Neural progenitor cell (in vitro differentiated cells): Measurements from ENCODE around the gene FBXW10B. TPM values are rescaled to one million over a fixed set of nuclear protein-coding genes. Genes with fewer than 3 reads are reported as not detected.
"Not testable (repeated sequence)": the region's sequence is repeated elsewhere in the genome, so short reads cannot be mapped to it uniquely, and the experiment has no call there.

Experiments used
- DNase-seq: peaks from one replicate; pipeline ENCODE4 v3.0.0-alpha.2; 2016; ENCODE audit warnings: low spot score
- H2AFZ ChIP-seq: fragments of 200-600 bp; sonication (generic); replicated peaks from 2 replicates; pipeline ENCODE4 v1.6.1; 2016; ENCODE audit warnings: antibody characterized with exemption
- H3F3A ChIP-seq: fragments of 200-600 bp; sonication (generic); 2 replicates; pipeline ENCODE4 v1.6.1; 2016; ENCODE audit warnings: antibody characterized with exemption, low read depth
- H3K27ac ChIP-seq: fragments of 200-600 bp; sonication (generic); 2 replicates; pipeline ENCODE4 v1.5.1; 2016; ENCODE audit warnings: mild to moderate bottlenecking
- H3K27me3 ChIP-seq: fragments of 200-600 bp; sonication (generic); 2 replicates; pipeline ENCODE4 v1.6.1; 2016; ENCODE audit warnings: mild to moderate bottlenecking, moderate library complexity
- H3K36me3 ChIP-seq: fragments of 200-600 bp; sonication (generic); 2 replicates; pipeline ENCODE4 v1.5.1; 2016
- H3K4me1 ChIP-seq: fragments of 200-600 bp; sonication (generic); 2 replicates; pipeline ENCODE4 v1.6.1; 2016; ENCODE audit warnings: mixed run types
- H3K4me2 ChIP-seq: fragments of 200-600 bp; sonication (generic); 2 replicates; pipeline ENCODE4 v1.6.1; 2016
- H3K4me3 ChIP-seq: fragments of 200-600 bp; sonication (generic); 2 replicates; pipeline ENCODE4 v1.5.1; 2016
- H3K79me2 ChIP-seq: fragments of 200-600 bp; sonication (generic); 2 replicates; pipeline ENCODE4 v1.6.1; 2016; ENCODE audit warnings: low read depth
- H3K9ac ChIP-seq: fragments of 200-600 bp; sonication (generic); 2 replicates; pipeline ENCODE4 v1.6.1; 2016
- H3K9me3 ChIP-seq: fragments of 200-600 bp; sonication (generic); 2 replicates; pipeline ENCODE4 v1.5.1; 2016; ENCODE audit warnings: low read depth
- H4K20me1 ChIP-seq: fragments of 200-600 bp; sonication (generic); 2 replicates; pipeline ENCODE4 v1.6.1; 2016; ENCODE audit warnings: low read depth
- H3K27ac Mint-ChIP-seq: 3 replicates; pipeline ENCODE4 v1.8.0; 2021; ENCODE audit warnings: mixed read lengths
- H3K27me3 Mint-ChIP-seq: 2 replicates; pipeline ENCODE4 v1.8.0; 2022; ENCODE audit warnings: low read depth, mild to moderate bottlenecking, inconsistent platforms, moderate library complexity, mixed read lengths; ENCODE audit not compliant: insufficient read depth
- H3K36me3 Mint-ChIP-seq: 3 replicates; pipeline ENCODE4 v1.8.0; 2021; ENCODE audit warnings: mixed read lengths
- H3K4me1 Mint-ChIP-seq: 3 replicates; pipeline ENCODE4 v1.8.0; 2021; ENCODE audit warnings: mixed read lengths
- H3K4me3 Mint-ChIP-seq: 3 replicates; pipeline ENCODE4 v1.8.0; 2021; ENCODE audit warnings: mild to moderate bottlenecking, moderate library complexity, mixed read lengths
- H3K9me3 Mint-ChIP-seq: 3 replicates; pipeline ENCODE4 v1.8.0; 2020; ENCODE audit warnings: mixed read lengths
- total RNA-seq: library from RNA; depleted of rRNA; stranded (reverse); fragments of >200 nt; gene quantifications from 2 replicates; pipeline ENCODE4 v1.2.3, GENCODE V29; 2015; ENCODE audit warnings: low replicate concordance

The FBXW10B gene
- total RNA-seq, 1 donor from 2014 or later = not detected

- H3F3A ChIP-seq, DNase-seq, H3K4me3 Mint-ChIP-seq, H3K27me3 Mint-ChIP-seq, H3K4me1 Mint-ChIP-seq, H3K79me2 ChIP-seq, H2AFZ ChIP-seq, H3K27me3 ChIP-seq, H3K9ac ChIP-seq, H3K27ac Mint-ChIP-seq, H3K4me1 ChIP-seq, H3K9me3 ChIP-seq, H3K9me3 Mint-ChIP-seq, H3K4me3 ChIP-seq, H3K36me3 Mint-ChIP-seq, H3K27ac ChIP-seq, H3K36me3 ChIP-seq, H3K4me2 ChIP-seq, H4K20me1 ChIP-seq: not testable (repeated sequence)
Measured at GRCh38 chr17:15623661-15624209, 4.2 kb upstream of the FBXW10B start.

GRCh38 chr17:15623255-15623654 lies 3.8 kb upstream of the FBXW10B start:
- H3K4me1 Mint-ChIP-seq, H3K9me3 Mint-ChIP-seq, H3K4me3 ChIP-seq, H4K20me1 ChIP-seq, H3K36me3 ChIP-seq, H3K27me3 Mint-ChIP-seq, H3K27ac Mint-ChIP-seq, H3F3A ChIP-seq, H2AFZ ChIP-seq, H3K9ac ChIP-seq, H3K27ac ChIP-seq, H3K79me2 ChIP-seq, H3K4me1 ChIP-seq, H3K9me3 ChIP-seq, DNase-seq, H3K4me3 Mint-ChIP-seq, H3K4me2 ChIP-seq, H3K36me3 Mint-ChIP-seq, H3K27me3 ChIP-seq: not testable (repeated sequence)

GRCh38 chr17:15622124-15622523 lies 2.6 kb upstream of the FBXW10B start:
- H2AFZ ChIP-seq, DNase-seq, H4K20me1 ChIP-seq, H3K36me3 ChIP-seq, H3K36me3 Mint-ChIP-seq, H3K4me2 ChIP-seq, H3K4me1 ChIP-seq, H3K27ac ChIP-seq, H3K79me2 ChIP-seq, H3K9ac ChIP-seq, H3F3A ChIP-seq, H3K27me3 ChIP-seq, H3K27ac Mint-ChIP-seq, H3K9me3 Mint-ChIP-seq, H3K9me3 ChIP-seq, H3K4me3 ChIP-seq, H3K27me3 Mint-ChIP-seq, H3K4me3 Mint-ChIP-seq, H3K4me1 Mint-ChIP-seq: not testable (repeated sequence)

- H3K4me3 ChIP-seq, H3K36me3 ChIP-seq, H3K36me3 Mint-ChIP-seq, H3K27me3 Mint-ChIP-seq, H3K27ac Mint-ChIP-seq, H3K79me2 ChIP-seq, H3K4me1 ChIP-seq, H3K4me2 ChIP-seq, H3K4me1 Mint-ChIP-seq, H3K27me3 ChIP-seq, DNase-seq, H2AFZ ChIP-seq, H3K27ac ChIP-seq, H3K4me3 Mint-ChIP-seq, H4K20me1 ChIP-seq, H3K9me3 ChIP-seq, H3K9me3 Mint-ChIP-seq, H3K9ac ChIP-seq, H3F3A ChIP-seq: not testable (repeated sequence)
Measured at GRCh38 chr17:15616828-15617227, 2.7 kb downstream of the FBXW10B start.

- H3K36me3 Mint-ChIP-seq, H3K27me3 ChIP-seq, H3K79me2 ChIP-seq, H3K27ac ChIP-seq, H4K20me1 ChIP-seq, H3K9me3 Mint-ChIP-seq, H3K9ac ChIP-seq, H3F3A ChIP-seq, H3K4me1 Mint-ChIP-seq, H3K9me3 ChIP-seq, H2AFZ ChIP-seq, DNase-seq, H3K4me3 Mint-ChIP-seq, H3K4me3 ChIP-seq, H3K36me3 ChIP-seq, H3K4me1 ChIP-seq, H3K27me3 Mint-ChIP-seq, H3K27ac Mint-ChIP-seq, H3K4me2 ChIP-seq: not testable (repeated sequence)
Measured at GRCh38 chr17:15615850-15616249, 3.7 kb downstream of the FBXW10B start.

GRCh38 chr17:15613111-15613510 lies 6.4 kb downstream of the FBXW10B start:
- not testable (repeated sequence) for H3K4me1 Mint-ChIP-seq, H3K36me3 Mint-ChIP-seq, H4K20me1 ChIP-seq, H2AFZ ChIP-seq, H3K79me2 ChIP-seq, H3K4me1 ChIP-seq, H3K27ac ChIP-seq, H3K9me3 ChIP-seq, H3K9me3 Mint-ChIP-seq, H3K4me3 Mint-ChIP-seq, H3K4me2 ChIP-seq, H3F3A ChIP-seq, H3K9ac ChIP-seq, DNase-seq, H3K27ac Mint-ChIP-seq, H3K4me3 ChIP-seq, H3K27me3 ChIP-seq, H3K27me3 Mint-ChIP-seq, H3K36me3 ChIP-seq

- H3F3A ChIP-seq, H4K20me1 ChIP-seq, H3K9ac ChIP-seq, H3K9me3 Mint-ChIP-seq, H2AFZ ChIP-seq, H3K9me3 ChIP-seq, H3K4me1 Mint-ChIP-seq, H3K27ac Mint-ChIP-seq, DNase-seq, H3K79me2 ChIP-seq, H3K4me3 ChIP-seq, H3K4me3 Mint-ChIP-seq, H3K4me2 ChIP-seq, H3K27me3 Mint-ChIP-seq, H3K27ac ChIP-seq, H3K4me1 ChIP-seq, H3K36me3 ChIP-seq, H3K27me3 ChIP-seq, H3K36me3 Mint-ChIP-seq: not testable (repeated sequence)
Measured at GRCh38 chr17:15592960-15593359, 26.5 kb downstream of the FBXW10B start.

GRCh38 chr17:15591986-15592385 lies 27.5 kb downstream of the FBXW10B start:
- not testable (repeated sequence) for H4K20me1 ChIP-seq, H3K36me3 Mint-ChIP-seq, H3K9me3 Mint-ChIP-seq, H3K9me3 ChIP-seq, H3K4me1 Mint-ChIP-seq, H2AFZ ChIP-seq, H3K9ac ChIP-seq, H3K4me1 ChIP-seq, H3K36me3 ChIP-seq, H3F3A ChIP-seq, H3K79me2 ChIP-seq, H3K27ac Mint-ChIP-seq, H3K27ac ChIP-seq, H3K27me3 ChIP-seq, H3K4me3 Mint-ChIP-seq, H3K27me3 Mint-ChIP-seq, H3K4me3 ChIP-seq
- H3K4me2 ChIP-seq = peak overlapping the region; percentile 54
- peak; percentile 17 for DNase-seq
